GM12891 (cell line): ENCODE data around the gene HMX3.

ENCODE experiments used
- DNase-seq: peaks from one replicate; pipeline ENCODE4 v3.0.0; 2011; ENCODE audit warnings: low spot score; ENCODE audit not compliant: insufficient read length
- FAIRE-seq: peaks from 2 replicates; lab custom pipeline; 2011; peaks lifted over from hg19 to GRCh38; lab: Jason Lieb, UNC
- PAX5 ChIP-seq: IDR thresholded peaks from 2 replicates; pipeline ENCODE4 v1.6.1; 2011; ENCODE audit warnings: low read length, moderate library complexity, mild to moderate bottlenecking; ENCODE audit not compliant: insufficient read depth, severe bottlenecking
- POLR2A ChIP-seq: IDR thresholded peaks from 2 replicates; pipeline ENCODE4 v1.6.1; 2011; ENCODE audit warnings: low read depth, low read length, control low read depth
- POLR2AphosphoS5 ChIP-seq: IDR thresholded peaks from 2 replicates; pipeline ENCODE4 v1.6.1; 2011; ENCODE audit warnings: low read depth, low read length, control low read depth
- POU2F2 ChIP-seq: IDR thresholded peaks from 2 replicates; pipeline ENCODE4 v1.6.1; 2011; ENCODE audit warnings: low read depth, mild to moderate bottlenecking, control low read depth, low read length, moderate library complexity
- SPI1 ChIP-seq: IDR thresholded peaks from 2 replicates; pipeline ENCODE4 v1.6.1; 2011; ENCODE audit warnings: low read depth, low read length, control low read depth
- TAF1 ChIP-seq: IDR thresholded peaks from 2 replicates; pipeline ENCODE4 v1.6.1; 2011; ENCODE audit warnings: low read depth, low read length, control low read depth

Gene HMX3

GRCh38 chr10:123102673-123103072 is 33.1 kb upstream of the HMX3 start:
- TF ChIP-seq POLR2AphosphoS5 (no peak), TAF1 (no peak), POLR2A (no peak), SPI1 (no peak), PAX5 (no peak), POU2F2 (no peak)
- FAIRE-seq = no peak
- no peak for DNase-seq

- DNase-seq (no peak), FAIRE-seq (no peak)
- TF ChIP-seq PAX5 (no peak), POLR2AphosphoS5 (no peak), POLR2A (no peak), TAF1 (no peak), POU2F2 (no peak), SPI1 (no peak)
These were observed 31.8 kb upstream of the HMX3 start for GRCh38 chr10:123103944-123104343.

GRCh38 chr10:123109466-123109865 is 26.3 kb upstream of the HMX3 start:
- no peak for FAIRE-seq
- no peak for DNase-seq
- TF ChIP-seq SPI1 = no peak
- TF ChIP-seq PAX5 = no peak
- no peak for TF ChIP-seq POU2F2
- TF ChIP-seq POLR2AphosphoS5 = no peak

DNA sequence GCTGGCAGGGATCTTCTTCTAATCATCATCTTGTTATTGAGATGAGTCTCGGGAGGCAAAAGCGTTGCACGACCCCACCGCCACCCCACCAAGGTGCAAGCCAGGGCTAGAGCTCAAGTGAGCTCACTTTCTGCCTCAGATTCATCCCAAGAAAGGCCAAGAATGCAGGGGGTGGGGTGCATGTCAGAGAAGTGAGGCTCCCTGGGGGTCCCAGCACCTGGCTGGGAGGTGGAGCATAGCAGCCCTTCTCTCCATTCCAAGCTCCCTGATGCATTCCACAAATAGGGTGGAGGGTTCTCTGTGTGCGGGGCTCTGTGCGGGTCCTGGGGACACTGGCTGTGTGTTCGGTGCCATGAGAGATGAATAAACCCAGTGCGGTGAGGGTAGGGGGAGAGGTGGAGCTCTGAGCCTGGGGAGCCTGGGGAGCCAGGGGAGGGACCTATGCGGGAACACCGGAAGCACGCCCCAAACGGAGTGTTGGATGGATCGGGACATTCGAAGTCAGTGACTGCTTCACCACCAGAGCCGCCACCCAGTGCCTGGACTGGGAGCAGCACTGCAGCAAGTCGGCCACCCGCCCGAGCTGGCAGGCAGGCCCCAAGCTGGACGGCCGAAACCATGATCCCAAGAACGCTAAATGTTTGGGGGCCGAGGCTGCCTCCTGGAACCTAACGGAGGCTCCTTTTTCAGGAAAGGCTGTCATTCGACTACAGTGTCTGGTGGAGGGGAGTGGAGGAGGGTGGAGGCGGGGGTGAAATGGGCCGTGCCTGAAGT is 17.9 kb upstream of the HMX3 start:
- DNase-seq (no peak), FAIRE-seq (no peak)
- no peak for TF ChIP-seq POLR2AphosphoS5
- TF ChIP-seq TAF1 = no peak
- no peak for TF ChIP-seq SPI1
- TF ChIP-seq POU2F2 = no peak
- no peak for TF ChIP-seq POLR2A
- no peak for TF ChIP-seq PAX5

DNA sequence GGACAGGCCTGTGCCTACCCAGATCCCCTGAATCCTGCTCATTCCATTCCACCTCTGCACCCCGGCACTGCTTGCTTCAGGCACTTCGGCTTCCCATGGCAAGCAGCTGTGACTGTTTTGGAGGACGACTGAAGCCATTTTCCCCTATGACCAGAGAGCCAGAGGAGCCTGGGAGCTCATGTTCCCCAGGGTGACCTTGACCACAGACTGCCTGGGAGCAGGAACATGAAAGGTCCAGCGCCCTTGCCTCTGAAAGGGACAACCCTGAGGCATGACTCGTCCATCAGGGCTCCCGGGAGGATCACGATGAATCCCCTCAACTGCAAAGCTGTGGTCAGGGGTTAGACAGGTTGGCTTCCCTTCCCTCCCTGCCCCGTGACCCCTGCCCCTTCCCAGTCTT is 16.7 kb upstream of the HMX3 start:
- no peak for TF ChIP-seq TAF1
- TF ChIP-seq SPI1 = no peak
- FAIRE-seq (no peak), DNase-seq (no peak)

GRCh38 chr10:123126246-123126645 is 9.5 kb upstream of the HMX3 start:
- FAIRE-seq = no peak

GRCh38 chr10:123129618-123130271 is 6.0 kb upstream of the HMX3 start:
- TF ChIP-seq SPI1 (no peak), PAX5 (no peak), POLR2AphosphoS5 (no peak), POLR2A (no peak), TAF1 (no peak), POU2F2 (no peak)
- DNase-seq (no peak), FAIRE-seq (no peak)

More at GRCh38 chr10:123126246-123126645, 9.5 kb upstream of the HMX3 start:
- no peak for DNase-seq
- no peak for TF ChIP-seq POU2F2
- no peak for TF ChIP-seq POLR2A
- no peak for TF ChIP-seq SPI1
- TF ChIP-seq POLR2AphosphoS5 = no peak
- TF ChIP-seq PAX5 = no peak
- no peak for TF ChIP-seq TAF1

GRCh38 chr10:123132576-123133477 is 2.9 kb upstream of the HMX3 start:
- TF ChIP-seq PAX5 = no peak
- TF ChIP-seq POU2F2 = peak; percentile 65; the same call in 1 of the 2 replicates
- TF ChIP-seq POLR2A = 0 out of 2 replicates have a peak, but pooled peaks have one; percentile 32
- DNase-seq (peak; percentile 69), FAIRE-seq (peak; percentile 96)

- 0 out of 2 replicates have a peak, but pooled peaks have one; percentile 15 for TF ChIP-seq POLR2A
- TF ChIP-seq SPI1 = no peak
- no peak for TF ChIP-seq POLR2AphosphoS5
- no peak for TF ChIP-seq PAX5
- no peak for TF ChIP-seq POU2F2
- TF ChIP-seq TAF1 = no peak
- DNase-seq (no peak), FAIRE-seq (no peak)
These were observed 2.0 kb upstream of the HMX3 start for GRCh38 chr10:123133541-123134342.
